Hematopoietic multipotent progenitor cell treated with erythropoietin and hydrocortisone succinate and interleukin-3 and kit ligand, for 15 days (in vitro differentiated cells): ENCODE measurements around the gene OR10W1.

Source experiments
- DNase-seq: peaks from one replicate; pipeline ENCODE4 v3.0.0-alpha.2; 2015; ENCODE audit warnings: low spot score

The OR10W1 gene

GRCh38 chr11:58268142-58268541 lies at the start of gene OR10W1:
Gene OR10W1 (minus strand): TSS chr11:58268260. CDS start chr11:58267858, 402 bp downstream.
- DNase-seq, result no peak

- DNase-seq, result no peak
These were observed 48.1 kb upstream of the OR10W1 start for GRCh38 chr11:58316142-58316541.

- no peak for DNase-seq
These were observed 33.5 kb upstream of the OR10W1 start for GRCh38 chr11:58301576-58301975.

GRCh38 chr11:58292017-58292416 lies 24.0 kb upstream of the OR10W1 start:
- no peak for DNase-seq

GRCh38 chr11:58289266-58289665 lies 21.2 kb upstream of the OR10W1 start:
- no peak for DNase-seq

GRCh38 chr11:58286249-58286648 lies 18.2 kb upstream of the OR10W1 start:
- no peak for DNase-seq

- DNase-seq, result no peak
These were observed 17.5 kb upstream of the OR10W1 start for GRCh38 chr11:58285483-58286040.

GRCh38 chr11:58276151-58276550 lies 8.1 kb upstream of the OR10W1 start:
- no peak for DNase-seq

GRCh38 chr11:58275002-58275401 lies 6.9 kb upstream of the OR10W1 start:
- no peak for DNase-seq

GRCh38 chr11:58259983-58260382 lies 8.1 kb downstream of the OR10W1 start:
- no peak for DNase-seq

GRCh38 chr11:58254936-58255335 lies 13.1 kb downstream of the OR10W1 start:
- DNase-seq, result no peak

- no peak for DNase-seq
These were observed 24.1 kb downstream of the OR10W1 start for GRCh38 chr11:58243954-58244353.

- DNase-seq, result no peak
These were observed 40.0 kb downstream of the OR10W1 start for GRCh38 chr11:58227956-58228615.

GRCh38 chr11:58222721-58223120 lies 45.3 kb downstream of the OR10W1 start:
- DNase-seq, result no peak
